ENCODE results near the gene RBM44.

Gene RBM44

GRCh38 chr2:237823544-237823943 is 25.0 kb downstream of the RBM44 start:
- TF ChIP-seq, protein P1, sequence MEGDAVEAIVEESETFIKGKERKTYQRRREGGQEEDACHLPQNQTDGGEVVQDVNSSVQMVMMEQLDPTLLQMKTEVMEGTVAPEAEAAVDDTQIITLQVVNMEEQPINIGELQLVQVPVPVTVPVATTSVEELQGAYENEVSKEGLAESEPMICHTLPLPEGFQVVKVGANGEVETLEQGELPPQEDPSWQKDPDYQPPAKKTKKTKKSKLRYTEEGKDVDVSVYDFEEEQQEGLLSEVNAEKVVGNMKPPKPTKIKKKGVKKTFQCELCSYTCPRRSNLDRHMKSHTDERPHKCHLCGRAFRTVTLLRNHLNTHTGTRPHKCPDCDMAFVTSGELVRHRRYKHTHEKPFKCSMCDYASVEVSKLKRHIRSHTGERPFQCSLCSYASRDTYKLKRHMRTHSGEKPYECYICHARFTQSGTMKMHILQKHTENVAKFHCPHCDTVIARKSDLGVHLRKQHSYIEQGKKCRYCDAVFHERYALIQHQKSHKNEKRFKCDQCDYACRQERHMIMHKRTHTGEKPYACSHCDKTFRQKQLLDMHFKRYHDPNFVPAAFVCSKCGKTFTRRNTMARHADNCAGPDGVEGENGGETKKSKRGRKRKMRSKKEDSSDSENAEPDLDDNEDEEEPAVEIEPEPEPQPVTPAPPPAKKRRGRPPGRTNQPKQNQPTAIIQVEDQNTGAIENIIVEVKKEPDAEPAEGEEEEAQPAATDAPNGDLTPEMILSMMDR (IDR thresholded peaks at IDR 0.05; ENCODE audit: insufficient read depth, low read length) = no peak
- TF ChIP-seq REST (IDR thresholded peaks at IDR 0.05; ENCODE audit: insufficient replicate concordance, low read depth) = no peak
- TF ChIP-seq GABPA (IDR thresholded peaks at IDR 0.05; ENCODE audit: low read depth) = no peak
- TF ChIP-seq SPI1 (IDR thresholded peaks at IDR 0.05; ENCODE audit: borderline replicate concordance, low read depth) = no peak
- no peak for TF ChIP-seq POLR2AphosphoS5 (IDR thresholded peaks at IDR 0.05; ENCODE audit: low read depth)
- H3K27me3 ChIP-seq (ENCODE audit: insufficient read depth, poor library complexity, severe bottlenecking) = no peaks in the 10 kb centered on the region
- no peak overlapping the region for H3K27ac ChIP-seq (replicated peaks)
- no peak for DNase-seq (ENCODE audit: low read depth in 1 of 2, low spot score in 1 of 2)
- H3K4me3 ChIP-seq (replicated peaks; ENCODE audit: insufficient read depth, low read length) = no peak overlapping the region

- no peaks in the 10 kb centered on the region for H3K27me3 ChIP-seq (ENCODE audit: insufficient read depth, poor library complexity, severe bottlenecking)
- TF ChIP-seq POLR2AphosphoS5 (IDR thresholded peaks at IDR 0.05; ENCODE audit: low read depth) (no peak), REST (IDR thresholded peaks at IDR 0.05; ENCODE audit: insufficient replicate concordance, low read depth) (no peak), SPI1 (IDR thresholded peaks at IDR 0.05; ENCODE audit: borderline replicate concordance, low read depth) (no peak), GABPA (IDR thresholded peaks at IDR 0.05; ENCODE audit: low read depth) (no peak)
- TF ChIP-seq, protein P1 (IDR thresholded peaks at IDR 0.05; ENCODE audit: insufficient read depth, low read length) = no peak
Observed at GRCh38 chr2:237824085-237824484, 25.5 kb downstream of the RBM44 start.

GRCh38 chr2:237827421-237827987 is 28.9 kb downstream of the RBM44 start:
- TF ChIP-seq, protein P1 (IDR thresholded peaks at IDR 0.05; ENCODE audit: insufficient read depth, low read length) = no peak
- TF ChIP-seq GABPA (IDR thresholded peaks at IDR 0.05; ENCODE audit: low read depth) = no peak
- no peak for TF ChIP-seq REST (IDR thresholded peaks at IDR 0.05; ENCODE audit: insufficient replicate concordance, low read depth)
- no peak for TF ChIP-seq POLR2AphosphoS5 (IDR thresholded peaks at IDR 0.05; ENCODE audit: low read depth)
- TF ChIP-seq SPI1 (IDR thresholded peaks at IDR 0.05; ENCODE audit: borderline replicate concordance, low read depth) = no peak
- DNase-seq (ENCODE audit: low read depth in 1 of 2, low spot score in 1 of 2) = no peak
- H3K4me3 ChIP-seq (replicated peaks; ENCODE audit: insufficient read depth, low read length) = no peak overlapping the region
- H3K27me3 ChIP-seq (ENCODE audit: insufficient read depth, poor library complexity, severe bottlenecking) = no peaks in the 10 kb centered on the region
- H3K27ac ChIP-seq (replicated peaks) = no peak overlapping the region

More at GRCh38 chr2:237824085-237824484, 25.5 kb downstream of the RBM44 start:
- DNase-seq (ENCODE audit: low read depth in 1 of 2, low spot score in 1 of 2) = no peak
- no peak overlapping the region for H3K4me3 ChIP-seq (replicated peaks; ENCODE audit: insufficient read depth, low read length)
- H3K27ac ChIP-seq (replicated peaks) = no peak overlapping the region
